GM19438 (cell line): ENCODE measurements around the gene CMC1.
"Not testable (repeated sequence)": the region's sequence is repeated elsewhere in the genome, so short reads cannot be mapped to it uniquely, and the experiment has no call there.

Experiments used
- ATAC-seq: cut with Tn5 transposase; IDR thresholded peaks from one replicate; pipeline ENCODE4 v1.9.1; 2021; ENCODE audit warnings: low read depth; ENCODE audit not compliant: unreplicated experiment

CMC1 gene

GRCh38 chr3:28243424-28244106 is 2.1 kb downstream of the CMC1 start:
- no peak for ATAC-seq

- no peak for ATAC-seq
Measured at GRCh38 chr3:28244491-28244890, 3.1 kb downstream of the CMC1 start.

GRCh38 chr3:28247286-28247685 is 5.9 kb downstream of the CMC1 start:
- no peak for ATAC-seq

GRCh38 chr3:28250999-28251398 is 9.6 kb downstream of the CMC1 start:
- no peak for ATAC-seq

GRCh38 chr3:28252001-28252431 is 10.6 kb downstream of the CMC1 start:
- ATAC-seq = no peak

- ATAC-seq = no peak
Measured at GRCh38 chr3:28253040-28253715, 11.8 kb downstream of the CMC1 start.

GRCh38 chr3:28262001-28262400 is 20.6 kb downstream of the CMC1 start:
- ATAC-seq = no peak

GRCh38 chr3:28265641-28266040 is 24.2 kb downstream of the CMC1 start:
- ATAC-seq = no peak

- no peak for ATAC-seq
Measured at GRCh38 chr3:28267984-28268849, 26.8 kb downstream of the CMC1 start.

- ATAC-seq = no peak
Measured at GRCh38 chr3:28268989-28269388, 27.6 kb downstream of the CMC1 start.

GRCh38 chr3:28269884-28270283 is 28.5 kb downstream of the CMC1 start:
- ATAC-seq = not testable (repeated sequence)

GRCh38 chr3:28273837-28274236 is 32.4 kb downstream of the CMC1 start:
- ATAC-seq = no peak

GRCh38 chr3:28278918-28279317 is 37.5 kb downstream of the CMC1 start:
- ATAC-seq = no peak

- no peak for ATAC-seq
Measured at GRCh38 chr3:28279770-28280169, 38.4 kb downstream of the CMC1 start.

GRCh38 chr3:28280781-28281180 is 39.4 kb downstream of the CMC1 start:
- no peak for ATAC-seq

GRCh38 chr3:28286595-28286994 is 45.2 kb downstream of the CMC1 start:
- peak; percentile 80 for ATAC-seq

- no peak for ATAC-seq
Measured at GRCh38 chr3:28287046-28287445, 45.6 kb downstream of the CMC1 start.

GRCh38 chr3:28290863-28291300 is 49.5 kb downstream of the CMC1 start:
- no peak for ATAC-seq

- no peak for ATAC-seq
Measured at GRCh38 chr3:28291577-28291976, 50.2 kb downstream of the CMC1 start.

GRCh38 chr3:28292622-28293021 is 51.2 kb downstream of the CMC1 start:
- ATAC-seq = no peak

GRCh38 chr3:28294667-28295413 is 53.4 kb downstream of the CMC1 start:
- ATAC-seq = no peak
